Activated T-cell treated with anti-CD3 and anti-CD28 coated beads for 48 hours (primary cell): Measurements from ENCODE around the gene MAP3K21.
A peak's percentile ranks its signal among the peaks of the same experiment; 100 is the strongest.

Source experiments
- DNase-seq: peaks from one replicate; pipeline ENCODE4 v3.0.0-alpha.2; 2020; ENCODE audit warnings: low read depth

The MAP3K21 gene

DNA sequence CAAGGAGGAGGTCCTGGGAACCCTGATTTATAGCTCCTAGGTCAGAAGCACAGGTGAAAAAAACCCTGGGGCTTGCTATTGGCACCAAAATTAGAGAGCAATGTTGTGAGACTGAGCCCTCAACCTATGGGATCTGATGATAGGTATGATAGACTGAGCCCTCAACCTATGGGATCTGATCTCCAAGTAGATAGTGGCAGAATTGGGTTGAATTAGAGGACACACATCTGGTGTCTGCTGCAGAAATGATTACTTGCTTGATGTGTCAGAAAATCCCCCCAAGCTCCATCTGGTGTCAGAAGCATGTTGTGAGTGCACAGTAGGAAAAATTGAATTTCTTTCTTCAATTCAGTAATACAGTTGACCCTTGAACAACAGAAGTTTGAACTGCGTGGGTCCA lies 62.4 kb downstream of the MAP3K21 start:
- DNase-seq: no peak

DNA sequence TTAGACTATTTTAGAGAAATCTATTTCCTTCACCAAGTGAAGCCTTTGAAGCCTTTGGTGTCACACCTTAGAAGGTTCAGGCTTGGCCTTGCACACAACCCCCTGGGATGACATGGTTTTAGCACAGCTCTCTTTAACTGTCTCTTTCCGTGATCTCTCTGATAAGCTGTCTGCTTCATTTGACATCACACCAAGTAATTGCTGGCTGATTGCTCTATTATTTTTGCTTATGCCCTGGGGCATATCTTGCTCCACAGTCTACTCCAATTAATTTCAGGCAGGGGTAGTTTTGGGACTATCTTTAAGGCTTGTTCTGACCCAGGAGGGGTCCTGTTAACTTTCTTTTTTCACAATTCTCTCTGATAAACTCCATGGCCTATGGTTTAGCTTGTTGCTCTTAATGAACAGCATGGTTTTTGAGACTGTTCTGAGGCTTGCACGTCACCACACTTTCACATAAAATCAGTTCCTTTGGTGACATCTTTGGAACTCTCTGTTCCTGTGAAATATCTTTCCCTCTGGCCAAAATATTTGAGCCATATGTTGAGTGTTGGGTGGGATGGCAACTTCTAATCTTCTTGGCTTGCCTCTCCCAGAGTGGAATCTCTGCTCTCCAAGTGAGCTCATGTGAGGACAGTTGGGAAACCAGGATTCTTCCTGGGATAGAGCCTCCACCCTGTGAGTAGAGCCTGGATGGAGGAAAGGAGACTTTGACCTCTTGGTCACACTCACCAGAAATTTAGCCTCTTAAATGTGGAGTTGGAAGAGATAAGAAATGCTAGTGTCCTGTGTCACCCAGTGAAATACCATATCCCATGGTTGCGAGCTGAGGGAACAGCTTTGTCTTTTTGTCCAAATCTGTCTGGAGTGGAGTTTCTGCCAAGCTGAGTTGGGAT lies 63.6 kb downstream of the MAP3K21 start:
- no peak for DNase-seq

DNA sequence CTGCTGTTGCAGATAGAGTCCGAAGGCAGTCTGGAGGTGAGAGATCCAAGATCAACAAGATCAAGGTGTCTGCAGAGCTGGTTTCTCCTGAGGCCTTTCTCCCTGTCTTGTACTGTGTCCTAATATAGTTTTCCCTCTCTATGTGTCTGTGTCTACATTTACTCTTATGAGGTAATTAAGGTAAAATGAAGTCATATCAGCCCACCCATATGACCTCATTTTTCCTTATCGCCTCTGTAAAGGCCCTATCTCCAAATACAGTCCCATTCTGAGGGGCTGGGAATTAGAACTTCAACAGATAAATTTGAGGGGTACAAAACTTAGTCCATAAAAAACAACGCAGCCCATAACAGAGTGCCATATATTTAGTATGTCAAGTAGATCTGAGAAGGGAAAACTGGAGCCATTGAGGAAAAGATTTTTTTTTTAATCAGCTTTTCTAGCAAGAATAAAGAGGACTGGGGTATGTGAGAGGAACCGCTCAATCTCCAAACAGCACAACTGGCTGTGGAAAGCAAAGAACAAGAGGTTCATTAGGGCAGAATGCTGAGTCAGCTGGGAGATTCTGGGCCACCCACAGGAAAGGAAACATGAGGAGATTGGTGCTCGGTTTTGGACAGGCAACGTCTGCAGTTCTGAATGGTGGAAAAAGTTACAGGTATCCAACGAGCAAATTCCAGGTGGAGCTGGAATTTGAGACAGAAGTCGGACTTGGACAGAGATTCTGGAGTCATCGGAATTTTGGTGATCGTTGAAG lies 65.7 kb downstream of the MAP3K21 start:
- no peak for DNase-seq

DNA sequence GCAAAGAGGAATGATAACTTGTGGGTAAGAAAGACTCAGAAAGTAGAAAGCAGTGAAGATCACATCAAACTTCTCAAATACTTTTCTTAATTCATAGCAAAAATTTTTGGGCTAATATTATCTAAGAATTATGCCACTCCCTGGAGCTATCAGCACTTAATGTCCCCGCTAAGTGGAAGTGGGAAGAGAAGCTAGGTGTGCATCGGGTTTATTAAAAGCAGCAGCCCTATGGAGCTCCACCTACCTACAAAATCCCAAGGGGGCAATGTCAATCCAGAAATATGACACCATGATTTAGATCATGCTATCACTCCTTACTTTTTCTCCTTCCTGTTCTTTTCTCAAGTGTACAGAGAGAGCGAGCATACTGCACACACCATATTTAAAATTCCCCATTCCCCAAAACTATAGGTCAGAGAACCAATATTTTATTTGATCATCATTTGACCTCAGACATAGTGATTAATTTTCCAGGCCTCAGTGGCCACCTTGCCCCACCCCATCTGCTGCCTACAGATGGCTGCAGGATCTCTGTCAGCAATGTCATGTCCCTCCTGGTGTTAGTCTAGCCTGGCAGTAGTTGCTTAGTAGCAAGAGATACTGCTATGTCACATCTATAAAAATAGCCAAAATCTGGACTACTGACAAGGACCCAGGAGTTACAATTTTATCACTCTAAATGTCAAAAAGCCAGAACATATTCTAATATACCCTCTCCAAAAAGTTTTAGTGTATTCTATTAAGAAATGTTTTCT lies 66.6 kb downstream of the MAP3K21 start:
- DNase-seq: no peak

DNA sequence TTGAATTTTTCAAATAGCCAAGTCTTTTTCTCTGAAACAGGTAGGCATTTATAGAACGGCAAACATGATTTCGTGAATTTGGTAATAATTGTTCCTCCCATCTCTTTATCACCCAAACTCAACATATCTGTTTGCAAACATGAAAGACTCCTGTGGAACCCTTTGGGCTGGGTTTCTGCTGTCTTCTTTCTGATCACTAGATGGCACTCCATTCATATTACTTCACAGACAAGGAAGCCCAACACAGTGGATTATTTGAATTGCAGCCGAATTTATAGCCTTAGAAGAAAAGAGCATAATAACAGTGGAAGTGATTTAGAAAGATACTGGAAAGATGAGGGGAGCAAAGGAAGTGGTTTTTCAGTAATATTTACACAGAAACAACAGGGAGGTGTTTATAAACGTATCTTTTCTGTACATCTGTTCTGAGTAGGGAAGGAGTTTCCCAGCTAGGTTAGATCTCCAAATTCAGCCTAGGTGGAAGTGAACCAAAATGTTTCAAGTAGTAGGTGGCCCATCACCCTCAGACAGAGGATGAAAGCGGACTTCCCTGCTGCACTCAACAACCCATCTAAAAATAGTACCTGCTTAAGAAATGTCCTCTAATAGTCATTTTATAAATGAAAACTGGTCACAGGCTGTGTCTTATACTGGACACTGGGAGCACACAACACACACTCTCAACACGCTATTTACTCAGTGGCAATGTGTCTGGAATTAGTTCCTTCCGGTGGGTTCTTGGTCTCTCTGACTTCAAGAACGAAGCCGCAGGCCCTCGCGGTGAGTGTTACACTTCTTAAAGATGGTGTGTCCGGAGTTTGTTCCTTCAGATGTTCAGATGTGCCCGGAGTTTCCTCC lies 67.6 kb downstream of the MAP3K21 start:
- no peak for DNase-seq

DNA sequence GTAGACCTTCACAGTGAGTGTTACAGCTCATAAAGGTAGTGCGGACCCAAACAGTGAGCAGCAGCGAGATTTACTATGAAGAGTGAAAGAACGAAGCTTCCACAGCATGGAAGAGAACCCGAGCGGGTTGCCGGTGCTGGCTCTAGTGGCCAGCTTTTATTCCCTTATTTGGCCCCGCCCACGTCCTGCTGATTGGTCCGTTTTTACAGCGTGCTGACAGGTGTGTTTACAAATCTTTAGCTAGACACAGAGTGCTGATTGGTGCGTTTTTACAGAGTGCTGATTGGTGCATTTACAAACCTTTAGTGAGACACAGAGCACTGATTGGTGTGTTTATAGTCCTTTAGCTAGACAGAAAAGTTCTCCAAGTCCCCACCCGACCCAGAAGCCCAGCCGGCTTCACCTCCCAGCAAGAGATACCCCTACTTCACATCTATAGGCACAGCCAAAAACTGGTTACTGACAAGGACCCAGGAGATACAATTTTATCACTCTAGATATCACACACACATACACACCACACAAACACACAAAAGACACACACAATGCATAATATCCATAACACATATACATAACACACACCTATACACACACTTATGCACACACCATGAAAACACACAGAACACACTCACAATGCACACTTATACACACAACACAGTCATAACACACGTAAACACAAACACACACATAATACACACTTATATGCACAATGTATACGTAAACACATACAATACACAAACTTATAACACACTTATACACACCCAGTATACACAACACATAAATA lies 68.5 kb downstream of the MAP3K21 start:
- no peak for DNase-seq

DNA sequence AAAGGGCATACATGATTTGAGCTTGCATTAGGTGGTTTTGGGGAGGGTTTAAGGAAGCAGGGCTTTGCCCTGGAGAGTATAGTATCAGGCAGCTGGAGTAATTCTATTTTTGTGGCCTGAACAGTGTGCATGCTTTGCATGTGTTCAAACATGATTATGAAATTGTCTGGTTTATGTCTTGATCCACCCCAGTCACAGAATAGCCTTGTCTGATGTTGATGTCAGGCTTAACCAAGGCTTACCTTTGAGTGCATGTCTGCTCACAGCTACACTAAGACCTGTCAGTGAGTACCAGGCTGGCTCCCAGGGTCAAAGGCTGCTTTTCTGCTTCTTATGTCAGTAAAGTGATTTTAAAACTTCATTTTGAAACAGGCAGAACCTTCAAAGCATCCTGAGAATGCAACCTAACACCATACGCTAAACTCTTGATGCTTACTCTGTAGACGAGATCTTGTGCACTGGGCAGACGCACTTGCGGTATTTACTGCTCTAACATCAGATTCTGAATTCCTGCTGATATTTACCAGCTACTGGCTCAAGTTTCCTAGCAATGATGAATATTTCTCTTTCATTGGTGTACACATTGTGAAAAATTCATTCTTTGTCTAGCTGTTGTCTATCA lies 78.9 kb downstream of the MAP3K21 start:
- no peak for DNase-seq

DNA sequence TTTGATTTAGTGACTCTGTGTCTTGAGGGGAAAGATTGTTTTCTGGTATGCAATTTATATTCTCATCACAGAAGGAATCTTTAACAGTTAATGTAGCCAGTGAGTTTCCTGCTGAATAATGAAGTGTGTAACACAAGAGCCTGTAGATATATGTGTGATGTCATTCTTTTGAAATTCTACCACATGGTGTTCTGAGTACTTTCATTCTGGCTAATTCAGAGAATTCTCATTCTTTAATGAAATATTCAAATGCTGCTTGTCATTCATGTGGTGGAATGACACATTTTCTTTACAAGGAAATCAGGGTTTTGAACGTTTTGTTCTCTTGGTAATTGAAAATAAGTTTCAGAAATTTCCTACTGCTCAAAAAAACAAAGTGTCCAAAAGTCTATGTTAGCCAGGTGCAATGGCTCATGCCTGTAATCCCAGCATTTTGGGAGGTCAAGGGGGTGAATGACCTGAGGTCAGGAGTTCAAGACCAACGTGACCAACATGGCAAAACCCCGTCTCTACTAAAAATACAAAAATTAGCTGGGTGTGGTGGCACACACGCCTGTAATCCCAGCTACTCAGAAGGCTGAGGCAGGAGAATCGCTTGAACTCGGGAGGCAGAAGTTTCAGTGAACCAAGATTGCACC lies 79.6 kb downstream of the MAP3K21 start:
- DNase-seq: peak; percentile 1

DNA sequence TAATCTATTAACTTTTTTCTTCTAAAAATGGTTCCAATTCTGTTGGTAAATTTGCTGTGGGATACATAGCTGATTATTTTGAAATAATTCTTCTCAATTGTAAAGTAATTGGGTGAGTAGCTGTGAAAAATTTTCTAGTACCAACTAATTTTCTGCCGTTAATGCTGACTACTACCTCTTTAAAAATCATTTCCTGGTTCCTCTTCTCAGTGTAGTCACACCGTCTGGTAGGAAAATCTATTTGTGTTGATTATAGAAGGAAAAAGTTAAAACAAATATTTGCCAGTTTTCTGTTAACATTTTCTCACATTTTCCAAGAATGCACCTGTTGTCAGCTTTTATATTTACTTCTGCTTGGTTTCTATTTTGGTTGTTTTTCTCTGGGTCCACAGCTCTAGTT lies 82.0 kb downstream of the MAP3K21 start:
- no peak for DNase-seq

DNA sequence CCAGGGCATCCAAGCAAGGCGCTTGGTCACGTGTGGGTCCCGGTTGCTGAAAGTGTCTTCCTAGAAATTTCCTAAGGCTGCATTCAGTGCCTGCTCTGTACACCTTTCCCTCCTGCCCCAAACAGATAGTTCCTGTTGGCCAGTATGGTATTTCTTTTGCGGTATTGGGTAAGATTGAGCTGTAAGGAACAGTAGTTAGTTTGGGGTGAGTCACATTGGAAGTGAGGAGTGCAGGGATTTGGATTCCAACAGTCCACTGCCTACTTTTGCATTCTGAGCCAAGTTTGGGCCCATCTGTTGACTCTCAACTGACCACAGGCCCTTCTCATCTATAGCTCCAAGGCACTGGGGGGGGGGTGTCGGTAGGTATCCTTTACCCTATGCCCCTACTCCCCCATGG lies 83.4 kb downstream of the MAP3K21 start:
- DNase-seq: no peak

DNA sequence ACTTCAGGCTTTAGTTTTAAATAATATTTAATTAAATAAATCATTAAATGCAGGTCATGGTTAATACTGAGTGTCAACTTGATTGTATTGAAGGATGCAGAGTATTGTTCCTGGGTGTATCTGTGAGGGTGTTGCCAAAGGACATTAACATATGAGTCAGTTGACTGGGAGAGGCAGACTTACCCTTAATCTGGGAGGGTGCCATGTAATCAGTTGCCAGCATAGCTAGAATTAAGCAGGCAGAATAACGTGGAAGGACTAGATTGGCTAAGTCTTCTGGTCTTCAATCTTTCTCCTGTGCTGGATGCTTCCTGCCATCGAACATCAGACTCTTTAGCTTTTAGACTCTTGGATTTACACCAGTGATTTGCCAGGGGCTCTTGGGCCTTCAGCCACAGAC lies 85.3 kb downstream of the MAP3K21 start:
- DNase-seq: no peak

DNA sequence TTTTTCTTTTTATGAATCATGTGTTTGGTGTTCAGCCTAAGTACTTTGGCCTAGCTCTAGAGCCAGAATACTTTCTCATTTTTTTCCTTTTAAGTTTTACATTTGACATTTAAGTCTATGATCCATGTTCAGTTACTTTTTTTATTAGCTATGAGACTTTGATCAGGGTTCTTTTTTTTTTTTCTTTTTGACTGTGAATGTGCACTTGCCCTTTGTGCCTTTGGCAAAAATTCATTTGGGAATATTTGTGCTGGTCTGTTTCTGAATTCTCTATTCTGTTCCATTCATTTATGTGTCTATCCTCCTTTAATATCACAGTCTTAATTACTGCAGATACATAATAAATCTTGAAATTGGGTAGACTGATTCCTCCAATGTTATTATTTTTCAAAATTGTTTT lies 93.8 kb downstream of the MAP3K21 start:
- no peak for DNase-seq

DNA sequence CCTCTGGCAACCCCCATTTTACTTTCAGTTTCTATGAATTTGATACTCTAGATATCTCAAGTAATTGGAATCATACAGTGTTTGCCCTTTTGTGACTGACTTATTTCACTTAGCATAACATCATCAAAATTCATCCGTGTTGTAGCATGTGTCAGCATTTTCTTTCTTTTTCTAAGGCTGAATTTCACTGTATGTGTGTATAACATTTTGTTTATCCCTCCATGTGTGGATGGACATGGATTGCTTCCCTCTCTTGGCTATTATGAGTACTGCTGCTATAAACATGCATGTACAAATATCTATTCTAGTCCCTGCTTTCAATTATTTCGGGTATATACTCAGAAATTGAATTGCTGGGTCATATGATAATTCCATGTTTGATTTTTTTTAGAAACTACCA lies 97.3 kb downstream of the MAP3K21 start:
- DNase-seq: no peak

DNA sequence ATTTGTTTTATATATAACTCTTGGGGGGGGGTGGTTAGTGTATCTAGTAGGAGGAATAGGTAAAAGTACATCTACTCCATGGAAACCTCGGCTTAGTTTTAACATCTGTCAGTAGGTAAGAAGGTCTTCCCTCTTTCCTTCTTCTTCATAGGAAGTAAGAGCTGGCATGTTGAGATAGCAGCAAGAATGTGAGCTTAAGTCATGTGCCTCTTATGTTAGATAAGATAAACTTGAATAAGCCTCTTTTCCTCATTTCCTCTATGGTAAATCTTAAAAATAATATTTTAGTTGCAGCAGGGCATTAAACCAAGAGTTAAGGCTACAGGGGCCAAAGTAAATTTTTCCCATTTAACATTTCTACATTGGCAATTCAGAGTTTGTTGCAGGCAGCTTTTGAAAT lies 100.4 kb downstream of the MAP3K21 start:
- DNase-seq: no peak

DNA sequence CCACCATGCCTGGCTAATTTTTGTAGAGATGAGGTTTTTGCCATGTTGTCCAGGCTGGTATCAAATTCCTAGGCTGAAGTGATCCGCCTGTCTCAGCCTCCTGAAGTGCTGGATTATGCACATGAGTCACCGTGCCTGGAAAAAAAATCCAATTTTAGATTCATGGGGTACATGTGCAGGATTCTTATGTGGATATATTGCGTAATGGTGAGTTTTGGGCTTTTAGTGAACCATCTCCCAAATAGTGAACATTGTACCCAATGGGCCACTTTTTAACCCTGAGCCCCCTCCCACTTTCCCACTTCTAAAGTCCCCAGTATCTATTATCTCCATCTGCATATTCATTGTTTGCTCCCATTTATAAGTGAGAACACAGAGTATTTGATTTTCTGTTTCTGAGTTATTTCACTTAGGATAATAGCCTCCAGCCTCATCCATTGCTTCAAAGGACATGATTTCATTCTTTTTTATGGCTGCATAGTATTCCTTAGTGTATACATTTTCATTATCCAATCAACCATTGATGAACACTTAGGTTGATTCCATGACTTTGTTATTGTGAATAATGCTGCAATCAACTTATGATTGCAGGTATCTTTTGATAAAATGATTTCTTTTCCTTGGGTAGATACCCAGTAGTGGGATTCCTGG lies 104.4 kb downstream of the MAP3K21 start:
- DNase-seq: no peak

DNA sequence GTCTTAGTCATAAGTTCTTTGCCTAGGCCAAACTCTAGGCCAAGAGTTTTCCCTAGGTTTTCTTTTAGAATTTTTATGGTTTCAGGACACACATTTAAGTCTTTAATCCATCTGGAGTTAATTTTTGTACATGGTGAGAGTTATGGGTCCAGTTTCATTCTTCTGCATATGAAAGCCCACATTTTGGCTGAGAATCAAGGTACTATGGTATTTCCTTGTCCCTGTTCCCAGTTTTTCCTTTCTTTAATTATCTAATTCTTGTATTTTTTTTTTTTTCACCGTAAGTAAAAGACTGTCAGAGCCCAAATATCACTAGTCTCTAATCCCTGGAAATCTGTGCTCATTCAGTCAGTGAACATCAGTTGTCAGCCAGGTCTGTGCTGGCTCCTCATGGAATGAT lies 105.4 kb downstream of the MAP3K21 start:
- no peak for DNase-seq

DNA sequence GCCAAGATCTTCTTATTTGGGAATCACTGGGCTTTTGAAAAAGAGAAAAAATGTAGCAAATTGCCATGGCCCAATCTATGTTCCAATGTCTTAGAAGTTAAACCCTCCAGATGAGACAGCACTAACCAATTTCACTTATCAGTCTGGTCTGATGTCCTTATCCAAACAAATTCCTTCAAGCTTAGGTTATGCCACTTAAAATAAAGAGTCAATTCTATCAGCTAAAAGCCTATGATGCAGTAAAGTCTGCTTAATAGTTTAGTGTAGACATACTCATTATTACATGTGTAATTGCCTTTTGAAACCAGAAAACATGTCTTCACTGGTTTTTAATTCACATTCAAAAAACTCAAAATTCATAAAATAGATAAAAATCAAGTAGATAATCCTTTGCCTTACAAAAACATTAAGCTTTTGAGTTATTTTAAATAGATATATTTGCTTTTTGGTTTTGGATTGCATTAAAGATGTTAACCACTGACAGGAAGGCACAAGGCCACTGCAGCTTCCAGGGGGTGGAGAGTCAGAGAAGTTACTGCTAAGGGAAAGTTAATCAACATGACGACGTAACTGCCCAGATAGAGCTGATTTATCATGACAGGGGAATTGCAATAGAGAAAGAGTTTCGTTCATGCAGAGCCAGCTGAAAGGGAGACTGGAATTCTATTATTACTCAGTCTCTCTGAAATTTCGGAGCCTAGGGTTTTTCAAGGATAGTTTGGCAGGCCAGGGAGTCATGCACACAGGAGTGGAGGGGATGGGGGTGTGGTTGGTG lies 106.1 kb downstream of the MAP3K21 start:
- no peak for DNase-seq
